DMS153 (cell line): Measurements from ENCODE around the gene LPCAT4.

ENCODE experiments used
- DNase-seq: peaks from one replicate; lab custom pipeline; 2025; lab: John Stamatoyannopoulos, UW

LPCAT4 gene

DNA sequence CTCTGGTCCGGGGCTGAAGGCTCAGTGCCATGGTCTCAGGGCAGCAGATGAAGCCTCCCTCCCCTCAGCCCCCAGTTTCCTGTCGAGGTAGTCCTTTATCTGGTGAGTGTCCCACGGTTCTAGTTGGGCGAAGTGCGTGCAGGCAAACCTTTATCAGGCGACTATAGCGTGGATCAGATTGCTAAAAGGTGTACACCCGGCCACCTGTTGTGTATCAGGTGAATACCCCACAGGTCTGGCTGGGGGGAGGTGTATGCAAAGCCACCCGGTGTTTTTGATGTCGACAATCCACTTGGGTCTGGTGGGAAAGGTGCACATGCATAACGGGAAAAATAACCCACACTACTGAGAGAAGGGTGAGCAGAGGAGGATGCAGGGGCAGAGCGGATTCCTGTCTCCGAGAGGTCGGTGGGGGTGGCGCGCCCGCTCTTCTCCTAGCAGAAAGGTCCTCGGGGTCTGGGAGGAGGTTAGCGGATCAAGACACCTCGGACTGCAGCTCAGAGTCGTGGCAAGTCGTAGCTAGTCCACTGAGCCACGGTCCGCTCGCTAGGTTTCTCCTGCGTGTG is 29.9 kb downstream of the LPCAT4 start:
- no peak for DNase-seq

DNA sequence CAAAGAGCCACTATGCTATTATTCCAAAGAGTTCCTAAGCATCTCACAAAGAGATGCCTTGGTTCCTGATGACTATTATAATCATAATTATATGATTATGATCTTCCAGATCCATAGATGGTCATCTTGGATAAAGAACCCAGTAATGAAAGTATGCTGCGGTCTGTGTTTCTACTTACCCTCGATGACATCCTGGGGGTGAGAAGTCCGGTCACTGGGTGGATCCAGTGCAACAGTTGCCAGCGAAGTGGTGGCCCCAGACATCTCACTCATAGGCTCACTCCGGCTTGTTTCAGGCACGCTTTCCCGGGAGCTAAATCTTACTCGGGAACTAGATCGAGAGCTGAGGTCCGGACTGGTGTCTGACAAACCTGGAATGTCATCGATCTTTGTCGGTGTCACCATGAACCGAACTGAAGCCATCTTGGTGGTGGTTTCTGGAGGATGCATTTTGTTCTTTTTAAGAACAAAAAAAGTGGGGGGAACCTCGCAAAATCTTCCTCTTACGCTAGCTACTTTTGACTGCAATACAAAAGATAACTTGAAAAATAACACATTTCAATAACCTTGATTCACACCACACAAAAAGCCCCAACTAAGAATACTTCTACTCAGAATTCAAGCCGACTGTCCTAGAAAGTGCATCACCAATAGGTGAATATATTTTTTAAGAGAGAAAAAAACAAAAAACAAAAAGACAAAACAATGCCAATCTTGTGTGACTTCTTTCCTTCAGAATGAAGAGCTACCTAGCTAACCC is 30.6 kb downstream of the LPCAT4 start:
- no peak for DNase-seq

DNA sequence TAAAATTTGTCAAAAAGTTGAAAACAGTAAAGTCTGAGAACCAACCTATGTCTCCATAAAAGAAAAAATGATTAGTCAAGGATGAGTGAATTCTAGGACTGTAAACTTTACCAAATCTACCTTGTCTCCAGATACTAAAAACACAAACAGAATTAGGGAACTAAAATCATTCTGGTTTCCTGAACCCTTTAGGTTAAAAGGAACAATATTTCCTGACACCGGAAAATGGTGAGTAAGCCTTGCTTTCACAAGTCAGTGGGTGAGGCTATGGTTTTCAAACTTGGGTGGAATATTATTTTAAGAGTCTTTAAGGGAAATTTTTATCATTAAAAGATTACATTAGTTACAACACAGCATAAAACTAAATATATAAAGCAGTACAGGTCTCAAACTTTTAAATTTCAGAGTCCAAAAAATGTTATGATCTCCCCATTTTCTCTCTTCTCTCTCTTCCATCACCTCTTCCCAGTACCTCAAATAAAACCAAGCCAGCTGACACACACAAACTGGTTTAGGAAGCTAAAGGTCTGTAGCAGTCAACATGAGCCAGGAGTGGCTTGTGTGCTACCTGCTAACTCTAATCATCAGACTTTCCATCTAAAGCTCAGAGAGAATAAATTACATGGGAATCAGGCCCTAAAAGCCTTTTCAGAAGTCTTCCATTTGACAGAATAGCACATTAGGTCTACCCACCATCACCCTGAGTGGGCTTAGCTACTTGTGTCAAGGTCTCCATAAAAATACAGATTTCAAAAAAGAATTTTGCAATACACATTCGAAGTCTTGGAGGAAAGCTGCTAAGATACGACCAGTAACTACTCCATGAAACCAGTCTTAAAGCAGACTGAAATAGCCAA is 31.6 kb downstream of the LPCAT4 start:
- DNase-seq, result no peak

DNA sequence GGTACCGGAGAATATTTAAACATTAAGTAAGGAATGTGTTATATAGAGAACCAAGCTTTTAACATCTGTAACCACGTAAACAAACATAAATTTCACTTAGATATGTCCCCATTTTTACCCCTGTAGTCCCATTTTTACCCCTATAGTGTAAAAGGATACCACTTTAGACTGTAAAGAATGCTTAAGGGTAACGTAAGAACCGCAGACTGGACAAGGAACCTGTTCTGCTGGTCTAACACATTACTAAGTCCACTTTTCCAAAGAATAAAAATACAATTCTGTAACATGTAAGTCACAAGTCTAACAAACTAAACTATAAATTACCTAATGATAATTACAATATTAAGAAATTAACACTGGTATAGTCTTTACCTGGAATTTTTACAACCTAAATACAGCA is 32.3 kb downstream of the LPCAT4 start:
- no peak for DNase-seq

DNA sequence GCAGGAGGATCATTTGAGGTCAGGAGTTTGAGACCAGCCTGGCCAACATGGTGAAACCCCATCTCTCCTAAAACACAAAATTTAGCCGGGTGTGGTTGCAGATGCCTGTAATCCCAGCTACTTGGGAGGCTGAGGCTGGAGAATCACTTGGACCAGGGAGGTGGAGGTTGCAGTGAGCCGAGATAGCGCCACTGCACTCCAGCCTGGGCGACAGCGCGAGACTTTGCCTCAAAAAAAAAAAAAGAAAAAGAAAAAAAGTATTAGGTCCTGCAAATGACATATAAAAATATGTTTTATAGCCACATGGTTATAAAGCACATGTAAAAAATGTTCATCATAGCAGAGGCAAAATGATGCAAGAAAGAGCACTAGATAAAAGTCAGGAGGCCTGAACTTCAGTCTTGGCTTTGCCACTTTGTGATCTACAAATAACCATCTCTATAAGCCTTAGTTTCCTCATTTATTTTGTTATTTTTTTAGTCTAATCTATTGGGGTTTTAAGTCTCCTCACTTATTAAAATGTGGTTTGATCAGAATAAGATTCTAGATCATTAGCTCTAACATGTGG is 34.4 kb downstream of the LPCAT4 start:
- DNase-seq, result no peak

DNA sequence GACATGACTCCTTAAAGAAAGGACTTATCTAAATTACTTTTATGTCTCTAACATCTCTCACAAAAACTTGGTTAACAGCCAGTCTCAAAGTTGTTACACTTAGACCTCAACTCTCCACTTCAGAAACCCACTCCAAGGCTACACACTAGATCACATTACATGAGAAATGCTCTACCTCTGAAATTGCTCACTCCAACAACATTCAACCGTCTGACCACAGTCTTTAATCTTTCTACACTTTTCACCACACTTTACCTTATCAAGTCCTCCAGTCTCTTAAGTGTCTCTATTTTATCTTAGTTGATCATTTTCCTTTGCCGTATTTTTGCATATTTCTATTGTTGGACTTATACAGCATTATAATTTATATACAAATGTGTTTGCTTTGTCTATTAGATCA is 35.2 kb downstream of the LPCAT4 start:
- no peak for DNase-seq

DNA sequence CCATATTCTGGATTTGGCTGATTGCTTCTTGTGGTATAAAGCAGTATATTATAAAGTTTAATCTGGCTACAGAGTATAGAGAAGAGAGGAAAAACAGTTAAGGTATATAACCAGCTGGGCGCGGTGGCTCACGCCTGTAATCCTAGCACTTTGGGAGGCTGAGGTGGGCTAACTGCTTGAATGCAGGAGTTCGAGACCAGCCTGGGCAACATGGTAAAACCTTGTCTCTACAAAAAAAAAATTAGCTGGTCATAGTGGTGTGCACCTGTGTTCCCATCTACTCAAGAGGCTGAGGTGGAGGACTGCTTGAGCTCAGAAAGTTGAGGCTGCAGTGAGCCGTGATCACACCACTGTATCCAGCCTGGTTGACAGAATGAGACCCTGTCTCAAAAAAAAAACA is 36.7 kb downstream of the LPCAT4 start:
- DNase-seq, result no peak

DNA sequence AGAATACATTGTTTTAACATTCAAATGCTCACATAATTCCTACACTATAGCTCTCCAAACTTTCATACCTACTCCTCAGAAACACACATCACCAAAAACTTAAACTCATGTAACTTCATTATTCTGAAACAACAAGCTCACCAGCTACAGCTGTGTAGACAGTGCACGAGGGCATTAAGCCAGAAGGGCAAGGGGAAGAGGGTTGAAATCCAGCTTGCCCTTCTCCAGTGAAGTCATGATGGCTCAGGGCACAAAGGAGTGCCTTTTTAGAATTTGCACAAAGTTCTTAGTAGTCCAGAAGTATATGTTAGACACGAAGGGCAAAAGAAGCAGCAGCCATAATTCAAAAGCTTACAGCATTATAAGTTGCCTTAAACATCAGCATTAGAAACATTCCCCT is 38.0 kb downstream of the LPCAT4 start:
- no peak for DNase-seq

DNA sequence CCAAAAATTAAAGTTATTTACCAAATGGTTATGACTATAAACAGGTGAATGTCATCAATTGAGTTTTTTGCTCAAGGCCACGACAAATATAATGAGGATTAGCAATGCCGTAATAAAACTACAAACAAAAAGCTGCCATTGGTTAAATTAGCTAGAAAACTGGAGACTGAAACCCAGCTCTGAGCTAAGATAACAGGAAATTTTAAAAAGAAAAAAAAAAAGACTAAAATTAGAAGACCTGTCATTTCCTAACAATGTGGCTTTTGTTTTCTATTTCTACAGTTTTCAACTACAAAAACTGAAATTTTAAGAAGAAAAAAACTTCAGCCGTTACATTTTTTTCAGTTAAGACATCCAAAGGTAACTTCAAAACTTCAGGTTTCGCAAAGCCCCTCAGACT is 39.1 kb downstream of the LPCAT4 start:
- DNase-seq, result no peak

DNA sequence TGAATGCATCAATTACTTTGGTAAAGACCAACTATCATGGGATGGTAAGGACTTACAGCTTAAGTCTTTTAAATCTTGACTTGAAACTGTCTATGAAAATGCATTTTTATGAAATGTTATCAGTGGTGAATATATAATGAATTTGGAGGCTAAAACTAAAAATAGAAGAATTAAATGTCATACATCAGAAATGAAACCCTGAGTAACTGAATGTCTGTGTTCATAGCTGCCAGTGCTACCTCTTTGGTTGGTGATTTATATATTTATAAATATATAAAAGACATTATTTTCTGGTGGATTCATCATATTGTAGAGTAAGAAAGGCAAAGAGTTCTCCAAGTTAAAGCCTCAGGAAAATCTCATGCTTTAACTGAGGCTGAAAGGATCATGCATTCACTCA is 41.6 kb downstream of the LPCAT4 start:
- no peak for DNase-seq

DNA sequence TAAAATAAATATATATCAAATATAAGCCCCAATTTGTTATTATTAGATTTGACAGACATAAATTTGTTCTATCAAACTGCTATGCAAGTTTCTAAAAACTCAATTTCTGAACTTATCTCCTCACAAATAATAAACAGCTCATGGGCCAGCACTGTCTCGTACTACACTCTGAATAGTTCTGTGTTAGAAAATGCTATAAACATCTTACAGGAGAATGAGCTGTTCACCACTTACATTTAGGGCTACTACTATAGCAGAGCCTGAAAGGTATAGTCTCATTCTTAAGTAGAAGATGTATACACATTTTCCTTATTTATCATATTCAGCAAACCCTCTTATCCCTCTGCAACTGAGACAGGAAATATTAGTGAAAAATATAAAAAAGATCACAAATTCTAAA is 42.1 kb downstream of the LPCAT4 start:
- DNase-seq, result no peak

DNA sequence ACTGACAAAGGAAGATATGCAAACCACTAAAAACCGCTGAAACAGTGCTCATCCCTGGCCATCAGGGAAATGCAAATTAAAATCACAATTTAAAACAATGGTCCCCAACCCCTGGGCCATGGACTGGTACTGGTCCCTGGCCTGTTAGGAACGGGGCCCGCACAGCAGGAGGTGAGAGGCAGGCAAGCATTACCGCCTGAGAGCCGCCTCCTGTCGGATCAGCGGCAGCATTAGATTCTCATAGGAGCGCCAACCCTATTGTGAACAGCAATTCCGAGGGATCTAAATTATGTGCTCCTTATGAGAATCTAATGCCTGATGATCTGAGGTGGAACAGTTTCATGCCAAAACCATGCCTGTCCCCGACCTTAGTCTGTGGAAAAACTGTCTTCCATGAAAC is 43.8 kb downstream of the LPCAT4 start:
- no peak for DNase-seq

DNA sequence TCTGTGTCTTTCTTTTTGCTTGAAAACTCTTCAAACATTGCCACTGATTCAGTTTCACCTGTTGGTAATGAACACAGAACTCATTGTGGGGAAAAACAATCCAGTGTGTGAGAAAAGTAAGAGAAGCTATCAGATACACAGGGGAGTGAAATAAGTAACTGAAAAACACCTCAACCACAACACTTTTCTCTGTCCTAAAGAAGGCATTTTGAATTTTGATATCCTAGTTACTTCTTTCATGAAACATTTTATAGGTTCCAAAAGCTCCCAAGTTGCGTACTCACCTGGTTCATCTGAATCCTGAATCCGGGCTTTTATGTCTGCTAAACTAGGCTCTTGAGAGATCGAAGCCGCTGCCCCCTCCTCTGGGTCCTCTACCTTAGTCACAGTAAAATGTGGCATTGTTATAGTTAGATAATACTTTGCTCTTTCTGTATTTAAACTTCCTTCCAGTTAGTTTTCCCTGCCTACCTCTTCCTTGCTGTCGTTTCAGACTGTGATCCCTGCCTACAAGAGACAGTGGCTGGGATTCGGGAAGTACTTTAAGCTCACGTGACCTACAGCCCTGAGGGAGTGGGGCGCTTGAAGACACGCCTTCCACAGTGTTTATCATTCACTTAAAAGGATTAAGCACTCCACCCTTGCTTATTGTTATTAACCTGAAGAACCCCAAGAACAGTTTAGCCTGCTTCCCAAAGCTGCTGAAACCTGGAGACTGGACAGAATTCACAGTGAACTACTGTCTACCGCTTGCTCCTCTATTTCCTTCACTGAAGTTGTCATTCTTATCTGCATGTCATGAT is 48.5 kb downstream of the LPCAT4 start:
- peak; percentile 31 for DNase-seq

DNA sequence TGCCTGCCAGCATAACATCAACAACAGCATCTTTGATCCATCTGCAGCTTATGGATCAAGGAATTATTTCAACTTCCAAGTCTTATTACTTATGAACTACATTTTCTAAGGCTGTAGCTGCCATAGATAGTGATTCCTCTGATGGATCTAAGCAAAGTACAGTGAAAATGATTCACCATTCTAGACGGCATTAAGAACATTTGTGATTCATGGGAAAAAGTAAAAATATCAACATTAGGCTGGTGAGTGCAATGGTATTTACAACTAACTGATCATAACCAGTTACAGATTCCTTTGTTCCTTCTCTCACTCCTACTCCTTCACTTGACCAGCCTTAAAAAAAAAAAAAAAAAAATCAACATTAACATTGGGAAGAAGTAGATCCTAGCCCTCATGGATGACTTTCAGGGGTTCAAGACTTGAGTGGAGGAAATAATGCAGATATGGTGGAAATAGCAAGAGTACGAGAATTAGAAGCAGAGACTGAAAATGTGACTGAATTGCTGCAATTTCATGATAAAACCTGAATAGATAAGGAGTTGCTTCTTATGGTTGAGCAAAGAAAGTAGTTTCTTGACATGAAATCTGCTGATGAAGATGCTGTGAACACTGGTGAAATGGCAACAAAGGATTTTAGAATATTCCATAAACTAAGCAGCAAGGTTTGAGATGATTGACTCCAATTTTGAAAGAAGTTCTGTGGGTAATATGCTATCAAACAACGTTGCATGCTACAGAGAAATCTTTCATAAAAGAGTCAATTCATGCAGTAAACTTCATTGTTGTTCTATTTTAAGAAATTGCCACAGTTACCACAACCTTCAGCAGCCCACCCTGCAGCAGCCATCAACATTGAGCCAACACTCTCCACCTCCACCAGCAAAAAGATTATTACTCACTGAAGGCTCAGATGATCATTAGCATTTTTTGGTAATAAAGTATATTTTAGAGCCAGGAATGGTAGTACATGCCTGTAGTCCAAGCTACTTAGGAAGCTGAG is 52.2 kb downstream of the LPCAT4 start:
- DNase-seq, result no peak

DNA sequence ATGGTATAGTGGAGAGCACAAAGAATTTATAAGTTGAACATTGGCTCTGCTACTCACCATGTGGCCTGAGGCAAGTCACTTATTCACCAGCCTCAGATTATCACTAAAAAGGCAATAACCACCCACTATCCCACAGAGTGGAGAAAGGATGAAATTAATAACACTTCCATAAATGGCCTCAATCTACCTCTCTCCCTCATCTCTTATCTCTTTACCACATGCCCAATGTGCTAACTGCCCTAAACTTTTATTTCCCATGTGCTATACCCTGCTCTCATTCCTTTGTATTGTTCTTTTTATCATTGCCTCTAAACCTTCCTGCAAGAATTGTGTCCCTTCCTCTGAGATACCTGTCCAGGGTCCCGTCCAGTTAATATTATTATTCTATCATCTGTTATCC is 55.4 kb downstream of the LPCAT4 start:
- no peak for DNase-seq
